Measurements from ENCODE around the gene LIPE. TPM values are rescaled to one million over a fixed set of nuclear protein-coding genes. Genes with fewer than 3 reads are reported as not detected.

The LIPE gene
- polyA plus RNA-seq, 1 donor from 2014 or later: 19.1 TPM

GRCh38 chr19:42445948-42446347 is 18.8 kb upstream of the LIPE start:
- H3F3A ChIP-seq (ENCODE audit: insufficient read depth, low read length, poor library complexity, severe bottlenecking): no peaks in the 10 kb centered on the region
- H4K20me1 ChIP-seq (ENCODE audit: insufficient read depth): no peaks in the 10 kb centered on the region
- H3K9ac ChIP-seq (ENCODE audit: low read length): no peak overlapping the region
- no peaks in the 10 kb centered on the region for H3K27me3 ChIP-seq (ENCODE audit: insufficient read depth, low read depth, low read length)
- no peak overlapping the region for H3K4me2 ChIP-seq (ENCODE audit: low read length)
- H3K27ac ChIP-seq (ENCODE audit: low read length): no peak overlapping the region
- no peaks in the 10 kb centered on the region for H3K79me2 ChIP-seq (replicated peaks; ENCODE audit: insufficient read depth, low read length)
- H3K4me3 ChIP-seq (ENCODE audit: low read length): no peak overlapping the region
- H2AFZ ChIP-seq (ENCODE audit: low read depth, low read length): no peak overlapping the region
- TF ChIP-seq MXI1 (conservative IDR thresholded peaks at IDR 0.05; ENCODE audit: poor library complexity, severe bottlenecking): no peak
- no peak for TF ChIP-seq EP300 (conservative IDR thresholded peaks at IDR 0.05; ENCODE audit: poor library complexity, severe bottlenecking)
- TF ChIP-seq POLR2AphosphoS5 (IDR thresholded peaks at IDR 0.05): no peak
- TF ChIP-seq RAD21 (conservative IDR thresholded peaks at IDR 0.05): no peak
- TF ChIP-seq TAF1 (IDR thresholded peaks at IDR 0.05; ENCODE audit: low read depth): no peak
- TF ChIP-seq CTCF (IDR thresholded peaks at IDR 0.05; ENCODE audit: poor library complexity, severe bottlenecking): no peak
- TF ChIP-seq, protein P1, sequence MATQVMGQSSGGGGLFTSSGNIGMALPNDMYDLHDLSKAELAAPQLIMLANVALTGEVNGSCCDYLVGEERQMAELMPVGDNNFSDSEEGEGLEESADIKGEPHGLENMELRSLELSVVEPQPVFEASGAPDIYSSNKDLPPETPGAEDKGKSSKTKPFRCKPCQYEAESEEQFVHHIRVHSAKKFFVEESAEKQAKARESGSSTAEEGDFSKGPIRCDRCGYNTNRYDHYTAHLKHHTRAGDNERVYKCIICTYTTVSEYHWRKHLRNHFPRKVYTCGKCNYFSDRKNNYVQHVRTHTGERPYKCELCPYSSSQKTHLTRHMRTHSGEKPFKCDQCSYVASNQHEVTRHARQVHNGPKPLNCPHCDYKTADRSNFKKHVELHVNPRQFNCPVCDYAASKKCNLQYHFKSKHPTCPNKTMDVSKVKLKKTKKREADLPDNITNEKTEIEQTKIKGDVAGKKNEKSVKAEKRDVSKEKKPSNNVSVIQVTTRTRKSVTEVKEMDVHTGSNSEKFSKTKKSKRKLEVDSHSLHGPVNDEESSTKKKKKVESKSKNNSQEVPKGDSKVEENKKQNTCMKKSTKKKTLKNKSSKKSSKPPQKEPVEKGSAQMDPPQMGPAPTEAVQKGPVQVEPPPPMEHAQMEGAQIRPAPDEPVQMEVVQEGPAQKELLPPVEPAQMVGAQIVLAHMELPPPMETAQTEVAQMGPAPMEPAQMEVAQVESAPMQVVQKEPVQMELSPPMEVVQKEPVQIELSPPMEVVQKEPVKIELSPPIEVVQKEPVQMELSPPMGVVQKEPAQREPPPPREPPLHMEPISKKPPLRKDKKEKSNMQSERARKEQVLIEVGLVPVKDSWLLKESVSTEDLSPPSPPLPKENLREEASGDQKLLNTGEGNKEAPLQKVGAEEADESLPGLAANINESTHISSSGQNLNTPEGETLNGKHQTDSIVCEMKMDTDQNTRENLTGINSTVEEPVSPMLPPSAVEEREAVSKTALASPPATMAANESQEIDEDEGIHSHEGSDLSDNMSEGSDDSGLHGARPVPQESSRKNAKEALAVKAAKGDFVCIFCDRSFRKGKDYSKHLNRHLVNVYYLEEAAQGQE (IDR thresholded peaks at IDR 0.05; ENCODE audit: borderline replicate concordance): no peak
- TF ChIP-seq EZH2 (IDR thresholded peaks at IDR 0.05; ENCODE audit: borderline replicate concordance, insufficient read depth, low read length, poor library complexity, severe bottlenecking): no peak
- no peak for TF ChIP-seq SMC3 (conservative IDR thresholded peaks at IDR 0.05; ENCODE audit: poor library complexity)
- H3K36me3 ChIP-seq (ENCODE audit: insufficient read depth, low read length): no peaks in the 10 kb centered on the region
- no peaks in the 10 kb centered on the region for H3K9me2 ChIP-seq (ENCODE audit: insufficient read depth, low read length)
- H3K9me3 ChIP-seq (ENCODE audit: low read length): no peaks in the 10 kb centered on the region

- Histone ChIP-seq H3K4me2 (ENCODE audit: low read length) (no peak overlapping the region), H4K20me1 (ENCODE audit: insufficient read depth) (no peaks in the 10 kb centered on the region)
These were observed 16.8 kb upstream of the LIPE start for GRCh38 chr19:42443944-42444398.

More at GRCh38 chr19:42443944-42444398, 16.8 kb upstream of the LIPE start:
- Histone ChIP-seq H3K36me3 (ENCODE audit: insufficient read depth, low read length) (no peaks in the 10 kb centered on the region), H3K4me3 (ENCODE audit: low read length) (no peak overlapping the region), H3K27me3 (ENCODE audit: insufficient read depth, low read depth, low read length) (no peaks in the 10 kb centered on the region), H3K9me2 (ENCODE audit: insufficient read depth, low read length) (no peaks in the 10 kb centered on the region), H3K27ac (ENCODE audit: low read length) (no peak overlapping the region), H2AFZ (ENCODE audit: low read depth, low read length) (no peak overlapping the region), H3K9me3 (ENCODE audit: low read length) (no peaks in the 10 kb centered on the region), H3F3A (ENCODE audit: insufficient read depth, low read length, poor library complexity, severe bottlenecking) (no peaks in the 10 kb centered on the region), H3K79me2 (replicated peaks; ENCODE audit: insufficient read depth, low read length) (no peaks in the 10 kb centered on the region), H3K9ac (ENCODE audit: low read length) (no peak overlapping the region)
- TF ChIP-seq, protein P1 (IDR thresholded peaks at IDR 0.05; ENCODE audit: borderline replicate concordance): no peak
- TF ChIP-seq POLR2AphosphoS5 (IDR thresholded peaks at IDR 0.05) (no peak), EZH2 (IDR thresholded peaks at IDR 0.05; ENCODE audit: borderline replicate concordance, insufficient read depth, low read length, poor library complexity, severe bottlenecking) (no peak), TAF1 (IDR thresholded peaks at IDR 0.05; ENCODE audit: low read depth) (no peak), SMC3 (conservative IDR thresholded peaks at IDR 0.05; ENCODE audit: poor library complexity) (no peak), RAD21 (conservative IDR thresholded peaks at IDR 0.05) (no peak), MXI1 (conservative IDR thresholded peaks at IDR 0.05; ENCODE audit: poor library complexity, severe bottlenecking) (no peak), CTCF (IDR thresholded peaks at IDR 0.05; ENCODE audit: poor library complexity, severe bottlenecking) (no peak), EP300 (conservative IDR thresholded peaks at IDR 0.05; ENCODE audit: poor library complexity, severe bottlenecking) (no peak)

All from neural cell (in vitro differentiated cells).